GM12892 (cell line): Measurements from ENCODE around the gene TPRKB.

Experiments used
- POLR2A ChIP-seq: IDR thresholded peaks from 2 replicates; pipeline ENCODE4 v1.6.1; 2011; ENCODE audit warnings: low read depth, low read length, control low read depth
- TAF1 ChIP-seq: IDR thresholded peaks from 2 replicates; pipeline ENCODE4 v1.6.1; 2011; ENCODE audit warnings: low read depth, mild to moderate bottlenecking, control low read depth, low read length, borderline replicate concordance

GRCh38 chr2:73708527-73708926 is 28.6 kb downstream of the TPRKB start:
- TF ChIP-seq POLR2A = no peak
- TF ChIP-seq TAF1 = no peak
